NCI-H82 treated with DMSO at 0.1 percent for 48 hours (cell line): ENCODE results near the gene OSBPL10.

Source experiments
- DNase-seq: peaks from one replicate; lab custom pipeline; 2025; ENCODE audit not compliant: unreplicated experiment; lab: John Stamatoyannopoulos, UW

Gene OSBPL10

DNA sequence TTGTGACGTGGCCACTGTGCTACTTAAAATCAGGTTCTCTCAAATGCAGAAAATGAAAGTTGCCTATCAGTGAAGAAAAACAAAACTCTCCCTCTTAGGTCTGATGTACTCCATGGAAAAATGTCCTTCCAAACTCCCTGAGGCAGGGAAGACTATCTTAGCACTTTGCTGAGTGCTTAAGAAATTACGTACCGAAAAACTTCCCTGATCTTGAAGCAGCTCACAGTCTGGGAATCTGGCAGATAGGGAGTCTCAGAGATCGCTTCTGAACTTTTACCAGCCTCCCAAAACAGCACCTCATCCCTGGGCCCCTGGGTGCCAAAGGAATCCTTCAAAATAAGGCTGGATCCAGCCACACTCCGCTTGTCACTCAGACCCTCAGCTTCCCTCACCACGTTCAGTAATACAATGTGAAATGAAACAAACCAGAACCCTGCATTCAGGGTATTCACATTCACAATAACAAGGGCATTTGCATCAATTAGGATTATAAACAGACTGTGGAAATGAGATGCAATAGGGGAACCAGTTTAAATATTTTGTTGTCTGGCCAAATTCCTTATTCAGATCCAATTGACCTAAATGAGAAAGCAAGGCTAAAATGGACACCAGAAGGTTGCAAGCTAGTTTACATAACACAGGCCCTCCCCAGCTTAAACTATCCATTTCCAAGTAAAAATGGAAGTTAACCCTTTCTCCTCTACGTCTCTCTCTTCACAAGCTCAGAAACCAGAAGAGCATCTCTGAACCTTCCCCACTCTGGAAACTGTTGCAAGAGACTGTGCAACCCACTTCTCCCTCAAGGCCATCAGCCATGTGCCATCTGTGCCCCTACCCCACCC is 20.9 kb downstream of the OSBPL10 start:
- no peak for DNase-seq

DNA sequence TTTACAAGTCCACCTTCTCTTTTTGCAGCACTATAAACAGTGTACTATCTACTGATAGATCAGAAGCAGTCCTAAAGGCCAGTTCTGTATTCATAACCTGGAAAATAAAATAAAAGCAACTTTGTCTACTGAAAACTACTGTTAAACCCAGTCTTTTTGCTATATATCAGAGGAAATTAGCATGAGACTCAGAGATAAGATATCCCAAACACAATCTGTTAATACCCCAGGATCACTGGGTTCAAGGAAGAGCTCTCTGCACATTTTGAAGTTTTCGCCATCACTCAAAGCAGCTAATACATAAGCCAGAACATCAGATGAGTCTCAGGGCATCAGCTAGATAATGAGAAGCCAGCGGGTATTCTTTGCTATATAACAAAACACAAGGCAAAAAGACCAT is 21.8 kb downstream of the OSBPL10 start:
- no peak for DNase-seq

DNA sequence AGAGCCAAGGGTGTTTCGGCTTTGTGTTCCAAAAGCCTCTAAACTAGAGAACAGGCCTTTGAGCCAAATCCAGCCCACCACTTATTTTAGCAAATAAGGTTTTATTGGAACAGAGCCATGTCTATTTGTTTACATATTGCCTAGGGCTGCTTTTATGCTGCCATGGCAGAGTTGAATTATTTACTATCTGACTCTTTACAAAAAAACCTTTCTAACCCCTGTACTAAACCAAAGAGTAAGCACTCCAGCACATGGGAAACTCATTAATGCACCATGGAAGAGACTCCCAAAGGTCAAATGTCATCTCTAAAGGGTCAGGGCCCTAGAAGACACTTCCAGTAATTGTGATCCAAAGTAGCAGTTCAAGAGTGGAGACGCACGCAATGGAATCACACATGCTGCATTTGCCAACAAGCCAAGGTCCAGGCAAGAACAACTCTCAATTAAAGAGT is 22.3 kb downstream of the OSBPL10 start:
- DNase-seq, result no peak

DNA sequence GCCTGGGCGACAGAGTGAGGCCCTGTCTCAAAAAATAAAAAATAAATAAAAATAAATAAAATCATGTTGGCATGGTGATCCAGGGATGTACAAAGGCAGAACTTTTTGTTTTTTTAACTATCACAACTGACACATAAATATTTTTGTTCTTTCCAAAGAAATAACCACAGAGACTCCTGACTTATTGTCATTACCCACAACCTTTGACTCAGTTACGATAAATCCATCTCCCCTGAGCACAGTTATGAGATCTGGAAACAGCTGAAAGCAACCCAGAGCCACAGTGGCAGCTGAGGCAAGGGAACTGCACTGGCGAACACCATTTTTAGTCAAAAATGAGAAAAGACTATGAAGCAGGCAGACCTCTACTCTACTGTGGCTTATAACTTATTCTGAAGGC is 24.0 kb downstream of the OSBPL10 start:
- no peak for DNase-seq

DNA sequence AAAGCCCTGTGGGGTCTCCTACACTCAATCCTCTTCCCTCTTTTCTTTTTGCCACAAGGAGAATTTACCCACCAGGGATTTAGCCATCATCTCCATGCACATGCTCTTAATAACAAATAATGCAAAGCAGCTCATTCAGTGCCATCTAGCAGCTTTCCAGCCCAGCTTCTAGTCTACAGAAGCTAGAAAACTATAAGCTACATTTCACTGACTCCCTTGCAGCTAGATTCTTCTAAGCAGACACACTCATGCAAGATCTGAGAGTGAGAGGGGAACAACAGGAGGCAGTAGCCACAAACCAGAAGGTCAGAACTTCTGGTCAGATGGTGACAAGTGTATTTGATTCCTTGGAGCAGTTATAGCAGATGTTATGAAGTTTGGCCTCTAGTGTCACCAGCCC is 25.5 kb downstream of the OSBPL10 start:
- no peak for DNase-seq

DNA sequence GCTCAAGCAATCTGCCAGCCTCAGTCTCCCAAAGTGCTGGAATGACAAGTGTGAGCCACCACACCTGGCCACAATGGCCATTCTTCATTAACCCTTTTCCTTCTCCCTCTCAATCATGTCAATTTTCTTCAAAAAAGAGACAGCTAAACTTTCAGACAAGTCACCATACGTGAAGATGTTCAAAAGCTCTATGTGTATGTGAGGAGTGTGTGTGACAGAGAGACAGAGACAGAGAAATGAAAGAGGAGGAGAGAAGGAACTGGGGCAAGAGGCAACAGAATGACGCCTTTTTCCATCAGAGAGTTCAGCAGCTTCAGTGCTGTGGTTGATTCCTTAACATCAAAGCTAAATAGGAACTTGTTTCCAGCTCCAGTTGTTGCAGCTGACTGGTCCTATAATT is 27.4 kb downstream of the OSBPL10 start:
- DNase-seq, result no peak

DNA sequence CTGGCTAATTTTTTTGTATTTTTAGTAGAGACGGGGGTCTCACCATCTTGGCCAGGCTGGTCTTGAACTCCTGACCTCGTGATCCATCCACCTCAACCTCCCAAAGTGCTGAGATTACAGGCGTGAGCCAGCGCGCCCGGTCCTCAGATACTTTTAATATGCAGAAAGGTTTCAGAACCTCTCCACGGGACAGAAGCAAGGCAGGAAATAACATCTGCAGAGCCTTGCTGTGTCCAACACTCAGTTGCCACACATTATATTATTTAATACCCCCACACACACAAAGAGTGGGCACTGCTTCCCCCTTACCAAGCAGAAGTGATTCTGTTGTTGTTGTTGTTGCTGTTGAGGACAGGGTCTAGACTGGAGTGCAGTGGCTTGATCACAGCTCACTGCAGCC is 28.0 kb downstream of the OSBPL10 start:
- no peak for DNase-seq

DNA sequence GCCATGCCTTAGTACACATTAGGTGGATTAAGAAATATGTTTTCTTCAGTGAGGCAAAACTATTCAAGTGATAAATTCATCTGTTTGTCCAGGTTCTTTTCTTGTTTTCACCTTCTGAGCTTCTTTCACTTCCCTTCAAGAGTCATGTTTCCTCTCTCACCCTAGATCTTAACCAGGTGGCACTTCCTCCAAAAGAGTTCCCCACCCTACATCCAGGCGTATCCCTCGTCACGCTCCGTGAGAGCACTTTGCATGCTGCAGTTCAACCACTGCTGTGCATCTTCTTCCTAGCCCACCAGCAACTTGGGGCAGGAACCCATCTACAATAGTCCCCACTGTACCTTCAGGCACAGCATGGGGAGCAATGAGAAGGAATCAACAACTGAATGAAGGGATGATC is 28.9 kb downstream of the OSBPL10 start:
- no peak for DNase-seq

DNA sequence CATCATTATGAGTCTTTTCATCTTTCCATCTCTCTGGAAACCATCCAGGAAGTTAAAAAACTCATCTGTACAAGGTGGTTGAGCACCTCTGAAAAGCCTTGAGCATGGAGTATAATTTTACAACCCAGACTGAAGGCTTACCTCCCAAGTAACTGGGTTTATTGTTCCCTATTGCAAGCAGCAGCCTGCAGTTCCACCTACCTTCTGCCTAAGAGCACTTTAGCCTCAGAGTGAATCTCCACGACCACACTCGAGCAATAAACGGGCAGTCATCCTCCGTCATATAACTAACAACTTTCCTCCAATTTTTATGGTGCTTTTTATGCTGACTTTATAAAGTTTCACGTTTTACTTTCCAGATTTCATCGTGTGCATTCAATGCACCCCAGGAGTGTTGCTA is 32.8 kb downstream of the OSBPL10 start:
- no peak for DNase-seq

DNA sequence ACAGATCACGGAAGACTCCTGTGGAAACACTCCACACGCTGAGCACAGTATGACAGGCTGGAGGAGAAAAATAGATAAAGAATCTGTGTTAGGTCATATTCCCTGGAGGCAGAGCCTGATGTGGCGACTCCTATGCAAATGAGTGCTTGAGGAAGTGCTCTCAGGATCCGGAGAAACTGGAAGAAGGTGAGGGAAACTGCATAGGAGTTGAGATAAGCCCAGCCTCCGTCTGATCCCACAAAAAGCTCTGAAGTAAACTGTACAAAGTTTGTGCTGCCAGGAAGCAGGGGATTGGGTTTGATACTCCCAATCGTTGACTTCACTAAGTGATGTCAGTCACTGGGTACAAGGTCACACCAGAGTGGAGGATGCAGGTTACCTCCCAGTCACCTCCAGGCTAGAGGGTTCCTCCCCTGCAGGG is 33.4 kb downstream of the OSBPL10 start:
- no peak for DNase-seq

DNA sequence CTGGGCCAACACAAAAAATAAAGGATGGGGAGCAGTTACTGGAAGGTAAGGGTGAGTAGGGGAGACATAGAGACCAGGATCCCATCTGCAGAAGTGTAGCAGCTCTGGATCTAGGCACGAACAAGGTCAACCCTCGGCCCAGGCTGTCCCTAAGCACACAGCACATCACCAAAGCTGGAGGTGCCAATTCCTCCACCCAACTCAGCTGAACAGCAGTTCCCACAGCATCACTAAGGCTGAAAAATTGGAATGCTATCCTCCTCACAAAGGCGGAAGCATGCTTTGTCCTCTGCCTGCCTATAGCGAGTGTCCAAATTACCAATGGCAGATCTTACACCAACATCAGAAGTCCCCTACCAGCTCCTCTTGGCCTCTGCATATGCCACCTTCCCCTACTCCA is 33.9 kb downstream of the OSBPL10 start:
- no peak for DNase-seq

DNA sequence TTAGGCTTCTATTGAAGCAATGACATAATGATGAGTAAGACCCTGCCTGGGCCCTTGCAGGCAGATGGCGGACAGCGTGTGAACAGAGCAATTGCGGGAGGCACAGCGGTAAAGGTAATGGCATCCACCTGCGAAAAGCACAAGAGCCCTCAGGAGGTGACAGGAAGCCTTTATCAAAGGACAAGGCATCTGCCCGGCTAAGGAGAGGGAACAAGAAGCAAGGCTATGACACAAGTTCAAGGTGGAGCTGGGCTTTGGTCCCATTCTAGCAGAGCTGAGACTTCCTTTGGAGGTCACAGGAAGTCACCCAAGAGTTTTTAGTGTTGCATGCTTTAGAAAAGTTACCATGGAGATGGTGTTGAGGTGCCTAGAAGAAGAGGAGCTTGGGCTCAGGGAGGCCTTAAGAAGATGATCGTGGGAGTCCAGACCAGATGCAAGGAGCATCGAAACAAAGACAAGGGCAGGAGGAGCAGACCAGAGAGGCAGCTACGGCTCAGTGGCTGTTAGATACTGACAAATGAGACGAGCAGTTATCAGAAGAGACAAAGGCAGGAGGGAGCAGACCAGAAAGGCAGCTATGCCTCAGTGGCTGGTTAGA is 34.5 kb downstream of the OSBPL10 start:
- DNase-seq, result no peak

DNA sequence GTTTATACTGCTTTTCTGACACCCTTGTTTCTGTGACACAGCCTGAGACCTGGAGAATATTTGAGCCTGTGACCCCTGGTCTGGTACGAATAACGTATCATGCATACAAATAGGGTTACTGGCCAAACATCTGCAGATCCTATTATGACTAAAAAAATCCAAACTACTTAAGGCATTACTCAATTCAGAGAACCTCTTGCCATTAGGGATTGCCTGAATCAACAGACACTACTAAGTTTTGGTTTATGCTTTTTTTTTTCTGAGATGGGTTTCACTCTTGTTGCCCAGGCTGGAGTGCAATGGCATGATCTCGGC is 35.4 kb downstream of the OSBPL10 start:
- no peak for DNase-seq

DNA sequence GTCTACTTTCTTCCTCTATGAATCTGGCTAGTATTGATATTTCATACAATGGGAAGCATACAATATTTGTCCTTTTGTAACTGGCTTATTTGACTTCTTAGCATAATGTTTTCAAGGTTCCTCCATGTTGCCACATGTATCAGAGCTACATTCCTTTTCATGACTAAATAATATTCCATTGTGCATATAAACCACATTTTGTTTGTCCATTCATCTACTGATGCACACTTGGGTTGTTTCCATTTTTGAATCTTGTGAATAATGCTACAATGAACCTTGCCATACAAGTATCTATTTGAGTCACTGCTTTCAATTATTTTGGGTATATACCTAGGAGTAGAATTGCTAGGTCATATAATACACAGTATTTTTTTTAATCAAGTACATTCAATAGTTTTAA is 38.0 kb downstream of the OSBPL10 start:
- no peak for DNase-seq

DNA sequence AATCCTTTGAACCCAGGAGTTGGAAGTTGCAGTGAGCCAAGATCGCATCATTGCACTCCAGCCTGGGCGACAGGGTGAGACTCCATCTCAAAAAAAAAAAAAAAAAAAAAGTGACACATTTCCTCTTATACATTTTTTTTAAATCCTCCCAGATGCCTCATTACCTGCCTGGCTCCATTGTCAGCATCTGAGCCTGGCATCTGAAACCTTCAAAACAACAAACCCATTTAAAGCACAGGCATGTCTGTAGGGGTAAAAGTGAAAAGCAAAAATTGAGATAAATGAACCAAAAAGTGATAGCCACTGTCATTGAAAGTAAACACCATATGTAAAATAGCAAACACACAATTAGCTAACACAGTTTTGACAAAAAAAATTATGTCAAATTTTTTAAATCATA is 38.6 kb downstream of the OSBPL10 start:
- no peak for DNase-seq

DNA sequence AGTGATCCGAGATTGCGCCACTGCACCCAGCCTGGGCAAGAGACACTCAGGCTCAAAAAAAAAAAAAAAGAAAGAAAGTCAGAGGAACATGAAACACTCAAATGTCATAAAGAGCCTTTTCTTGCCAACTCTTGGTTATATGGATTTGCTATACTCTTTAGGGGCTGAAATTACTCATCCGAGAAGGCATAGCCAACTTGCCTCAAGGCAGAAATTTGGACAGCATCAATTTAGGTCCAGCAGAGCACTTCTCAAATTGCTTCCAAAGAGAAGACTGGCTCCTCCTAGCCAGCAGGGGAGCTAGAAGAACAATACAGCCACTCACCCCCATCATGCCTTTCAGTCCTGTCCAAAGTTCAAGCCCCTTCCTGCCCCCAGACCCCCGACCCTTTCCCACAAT is 43.8 kb downstream of the OSBPL10 start:
- DNase-seq, result no peak

DNA sequence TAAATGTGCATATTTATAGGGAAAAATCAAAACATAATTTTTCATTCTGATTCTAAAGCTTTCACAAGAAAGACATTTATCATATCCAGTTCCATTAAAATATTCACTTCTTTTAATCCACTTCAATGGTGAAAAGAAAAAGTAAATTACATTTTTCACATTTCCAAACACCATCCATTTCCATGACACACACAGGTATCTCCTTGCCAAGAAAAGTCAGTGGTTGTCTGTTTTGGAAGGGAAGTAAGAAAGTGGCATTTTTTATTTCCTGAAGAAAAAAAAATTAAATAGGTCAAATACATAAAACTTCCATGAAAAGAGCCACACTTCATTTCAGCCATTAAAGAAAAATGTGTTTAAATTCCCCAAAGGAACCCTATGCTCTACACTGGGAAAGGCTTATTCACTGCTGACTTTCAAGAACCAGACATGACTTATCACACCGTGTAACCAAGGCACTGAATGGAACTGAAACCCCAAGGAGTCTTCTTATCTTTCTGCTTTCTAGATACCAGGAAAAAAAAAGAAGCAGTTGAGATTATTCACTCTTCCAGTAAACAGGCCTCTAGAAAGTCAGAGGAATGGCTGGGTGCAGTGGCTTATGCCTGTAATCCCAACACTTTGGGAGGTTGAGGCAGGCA is 44.5 kb downstream of the OSBPL10 start:
- DNase-seq, result no peak

DNA sequence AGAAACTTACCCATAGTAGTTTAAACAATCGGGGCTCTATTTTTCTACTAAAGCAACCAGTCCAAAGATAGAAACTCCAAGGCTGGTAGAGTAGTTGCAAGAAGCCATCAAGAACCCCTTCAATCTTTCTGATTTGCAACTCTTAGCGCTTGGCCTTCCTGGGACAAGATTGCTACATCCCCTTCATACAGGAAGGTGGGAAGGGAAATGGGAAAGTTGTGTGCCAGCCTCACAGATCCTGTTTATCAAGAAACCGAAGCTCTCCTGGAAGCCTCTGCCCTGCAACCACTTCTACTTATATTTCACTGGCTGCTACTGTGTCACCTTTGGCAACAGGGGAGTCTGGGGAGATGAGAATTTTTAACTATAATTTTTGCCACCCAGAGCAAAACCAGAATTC is 46.2 kb downstream of the OSBPL10 start:
- no peak for DNase-seq

DNA sequence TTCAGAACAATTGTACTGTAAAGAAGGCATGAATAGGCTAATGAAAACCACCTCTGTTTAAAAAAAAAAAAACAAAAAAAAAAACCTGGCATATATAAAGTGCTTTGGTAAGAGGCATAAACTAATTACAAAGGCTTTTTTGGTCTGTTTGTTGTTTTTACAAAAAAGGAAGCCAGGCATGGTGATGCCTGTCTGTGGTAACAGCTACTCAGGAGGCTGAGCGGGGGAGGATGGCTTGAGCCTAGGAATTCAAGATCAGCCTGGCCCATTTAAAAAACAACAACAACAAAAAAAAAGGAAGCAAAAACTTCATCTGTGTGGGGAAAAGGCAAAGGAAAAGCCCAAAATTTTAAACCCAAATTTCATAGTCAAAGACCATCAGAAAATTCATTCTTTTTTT is 47.0 kb downstream of the OSBPL10 start:
- DNase-seq, result no peak

DNA sequence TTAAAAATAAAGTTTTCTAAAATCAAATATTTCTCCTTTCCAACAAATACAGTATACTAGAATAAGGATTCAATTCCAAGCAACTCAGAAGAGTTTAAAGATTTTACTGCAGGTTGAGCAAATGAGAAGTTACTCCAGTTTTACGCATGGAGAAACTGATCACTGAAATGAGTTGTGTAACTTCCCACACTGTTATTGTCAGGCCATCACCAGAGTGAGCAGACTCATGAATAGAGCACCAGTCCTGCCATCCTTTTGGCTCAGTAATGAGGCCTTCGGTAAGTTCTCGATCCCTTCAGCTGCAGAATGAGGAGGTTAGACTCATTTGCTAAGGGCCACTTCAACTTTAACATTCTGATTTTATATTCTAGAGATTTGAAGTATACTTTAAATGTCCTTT is 48.1 kb downstream of the OSBPL10 start:
- DNase-seq, result no peak

DNA sequence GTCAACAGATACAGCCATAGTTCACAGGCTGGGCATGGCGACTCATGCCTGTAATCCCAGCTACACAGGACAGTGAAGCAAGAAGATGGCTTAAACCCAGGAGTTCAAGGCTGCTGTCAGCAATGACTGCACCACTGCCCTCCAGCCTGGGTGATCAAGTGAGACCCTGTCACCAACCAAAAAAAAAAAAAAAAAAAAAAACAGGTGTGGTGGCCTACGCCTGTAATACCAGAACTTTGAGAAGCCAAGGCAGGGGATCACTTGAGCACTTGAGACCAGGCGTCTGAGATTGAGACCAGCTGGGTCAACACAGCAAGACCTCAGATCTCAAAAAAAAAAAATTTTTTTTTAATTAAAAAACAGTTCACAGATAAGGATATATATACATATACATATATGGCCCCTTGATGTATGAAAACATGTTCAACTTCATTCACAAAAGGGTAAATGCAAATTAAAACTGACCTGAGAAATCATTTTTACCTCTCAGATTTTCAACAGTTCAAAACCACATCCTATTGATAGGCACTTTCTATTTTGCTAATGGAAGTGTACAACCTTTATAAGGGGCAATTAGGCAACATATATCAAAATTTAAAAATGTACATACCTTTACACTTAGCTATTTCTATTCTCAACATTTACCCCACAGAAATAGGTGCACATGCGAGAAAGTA is 51.1 kb downstream of the OSBPL10 start:
- DNase-seq, result no peak

DNA sequence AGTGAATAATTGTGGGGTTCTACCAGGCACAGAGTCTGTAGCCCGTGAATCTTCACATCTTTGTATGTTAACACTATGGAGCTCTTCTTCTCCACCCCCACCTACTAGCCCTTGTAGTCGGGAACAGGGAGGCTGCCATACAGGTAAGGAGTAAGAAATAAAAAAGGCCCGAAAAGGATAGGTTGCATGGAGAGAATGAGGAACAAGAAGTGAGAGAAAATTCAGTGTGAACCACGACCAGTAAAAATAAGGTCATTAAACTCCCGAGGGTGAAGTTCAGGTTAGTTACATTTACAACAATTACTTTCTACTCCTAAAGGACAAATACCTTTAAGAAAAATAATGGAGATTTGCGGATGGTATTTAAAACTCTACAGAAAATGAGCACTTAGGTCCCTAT is 53.3 kb downstream of the OSBPL10 start:
- DNase-seq, result no peak
